HG03342 (cell line): ENCODE results near the gene SLC25A45.
A peak's percentile ranks its signal among the peaks of the same experiment; 100 is the strongest.
"Not testable (repeated sequence)": the region's sequence is repeated elsewhere in the genome, so short reads cannot be mapped to it uniquely, and the experiment has no call there.

Source experiments
- ATAC-seq: cut with Tn5 transposase; IDR thresholded peaks from one replicate; pipeline ENCODE4 v1.9.1; 2021; ENCODE audit warnings: mild to moderate bottlenecking, moderate library complexity; ENCODE audit not compliant: unreplicated experiment

Gene SLC25A45

DNA sequence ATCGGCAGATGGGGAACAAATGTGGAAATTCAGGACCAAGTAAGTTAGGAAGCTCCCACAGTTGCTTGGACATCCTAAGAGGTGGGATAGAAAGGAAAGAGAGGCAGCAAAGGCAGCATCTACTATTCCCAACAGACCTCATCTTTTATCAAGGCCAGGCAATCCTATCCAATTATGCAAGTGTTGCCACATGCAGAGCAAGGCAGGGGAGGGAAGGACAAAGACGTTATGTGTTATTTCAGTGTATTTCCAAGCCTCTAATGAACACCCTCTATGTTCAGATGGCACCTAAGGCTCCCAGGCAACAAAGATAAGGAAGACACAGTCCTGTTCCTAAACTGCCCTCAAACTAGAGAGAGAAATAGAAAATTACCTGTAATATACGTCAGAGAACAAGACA is 18.7 kb downstream of the SLC25A45 start:
- no peak for ATAC-seq

DNA sequence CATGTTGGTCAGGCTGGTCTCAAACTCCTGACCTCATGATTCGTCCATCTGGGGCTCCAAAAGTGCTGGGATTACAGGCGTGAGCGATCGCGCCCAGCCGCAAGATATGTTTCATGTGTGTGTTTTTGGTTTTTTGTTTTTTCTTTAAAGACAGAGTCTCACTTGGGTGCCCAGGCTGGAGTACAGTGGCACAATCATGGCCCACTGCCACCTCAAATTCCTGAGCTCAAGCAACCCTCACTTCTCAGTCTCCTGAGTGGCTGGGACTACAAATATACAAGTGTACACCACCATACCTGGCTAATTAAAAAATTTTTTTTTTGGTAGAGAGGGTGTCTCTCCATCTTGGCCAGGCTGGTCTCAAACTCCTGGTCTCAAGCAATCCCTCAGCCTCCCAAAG is 19.5 kb downstream of the SLC25A45 start:
- no peak for ATAC-seq

DNA sequence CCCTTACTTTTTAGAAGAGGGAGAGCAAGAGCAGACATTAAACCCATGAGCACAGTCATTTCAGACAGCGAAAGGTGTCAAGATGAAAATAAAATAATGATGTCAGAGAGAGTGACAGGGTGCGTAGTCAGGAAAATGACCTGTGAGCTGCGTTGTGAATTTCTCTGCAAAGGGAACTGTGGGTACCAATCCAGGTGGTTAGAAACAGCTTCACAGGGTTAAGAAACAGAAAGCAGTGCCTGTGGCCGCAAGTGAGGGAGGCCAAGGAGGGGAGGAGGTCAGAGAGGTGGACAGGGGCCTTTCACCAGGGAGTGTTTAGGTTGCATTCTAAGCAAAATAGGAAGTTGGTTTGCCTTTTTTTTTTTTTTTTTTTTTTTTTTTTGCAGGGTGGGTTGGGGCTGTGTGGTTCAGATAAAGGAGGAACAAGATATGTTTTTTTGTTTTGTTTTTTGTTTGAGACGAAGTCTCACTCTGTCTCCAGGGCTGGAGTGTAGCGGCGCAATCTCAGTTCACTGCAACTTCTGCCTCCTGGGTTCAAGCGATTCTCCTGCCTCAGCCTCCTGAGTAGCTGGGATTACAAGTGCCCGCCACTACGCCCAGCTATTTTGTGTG is 20.0 kb downstream of the SLC25A45 start:
- ATAC-seq = no peak

DNA sequence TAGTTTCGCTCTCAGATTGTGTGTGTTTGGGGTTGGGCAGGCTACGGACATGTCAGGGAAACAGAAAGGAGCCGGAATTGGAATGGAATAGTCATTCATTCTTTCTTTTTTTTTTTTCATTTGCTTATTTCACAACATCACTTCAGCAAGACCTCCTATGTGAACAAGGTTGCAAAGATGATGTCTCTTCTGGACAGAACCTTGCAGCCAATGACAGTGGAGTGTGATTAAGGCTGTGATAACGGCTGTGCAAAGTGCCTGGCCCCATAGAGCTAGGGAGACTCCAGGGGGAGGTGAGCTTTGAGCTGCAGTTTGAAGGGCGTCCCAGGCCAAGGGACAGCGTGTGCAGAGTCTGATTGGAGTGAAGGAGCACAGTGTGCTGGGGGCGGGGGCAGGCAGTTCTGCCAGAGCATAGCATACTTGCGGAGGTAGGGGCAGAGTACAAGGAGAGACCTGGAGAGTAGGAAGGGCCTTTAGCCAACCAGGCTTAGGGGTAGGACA is 24.5 kb downstream of the SLC25A45 start:
- ATAC-seq = no peak

DNA sequence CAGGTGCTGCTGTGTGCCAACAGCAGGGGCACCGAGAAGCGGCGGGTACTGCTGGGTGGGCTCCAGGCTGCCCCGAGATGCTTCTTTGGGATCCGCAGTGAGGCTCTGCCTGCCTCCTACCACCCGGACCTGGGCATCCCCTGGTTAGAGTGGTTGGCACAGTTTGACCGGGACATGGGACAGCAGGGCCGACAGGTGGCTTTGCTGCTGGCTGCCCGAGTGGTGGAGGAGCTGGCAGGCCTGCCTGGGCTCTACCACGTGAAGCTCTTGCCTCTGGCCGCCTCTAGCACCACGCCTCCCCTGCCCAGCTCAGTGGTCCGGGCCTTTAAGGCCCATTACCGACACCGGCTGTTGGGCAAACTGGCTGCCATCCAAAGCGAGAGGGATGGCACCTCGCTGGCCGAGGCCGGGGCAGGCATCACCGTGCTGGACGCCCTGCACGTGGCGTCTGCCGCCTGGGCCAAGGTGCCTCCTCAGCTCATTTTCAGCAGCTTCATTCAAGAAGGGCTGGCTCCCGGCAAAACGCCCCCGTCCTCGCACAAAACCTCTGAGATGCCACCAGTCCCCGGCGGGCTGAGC is 26.0 kb downstream of the SLC25A45 start:
- no peak for ATAC-seq

DNA sequence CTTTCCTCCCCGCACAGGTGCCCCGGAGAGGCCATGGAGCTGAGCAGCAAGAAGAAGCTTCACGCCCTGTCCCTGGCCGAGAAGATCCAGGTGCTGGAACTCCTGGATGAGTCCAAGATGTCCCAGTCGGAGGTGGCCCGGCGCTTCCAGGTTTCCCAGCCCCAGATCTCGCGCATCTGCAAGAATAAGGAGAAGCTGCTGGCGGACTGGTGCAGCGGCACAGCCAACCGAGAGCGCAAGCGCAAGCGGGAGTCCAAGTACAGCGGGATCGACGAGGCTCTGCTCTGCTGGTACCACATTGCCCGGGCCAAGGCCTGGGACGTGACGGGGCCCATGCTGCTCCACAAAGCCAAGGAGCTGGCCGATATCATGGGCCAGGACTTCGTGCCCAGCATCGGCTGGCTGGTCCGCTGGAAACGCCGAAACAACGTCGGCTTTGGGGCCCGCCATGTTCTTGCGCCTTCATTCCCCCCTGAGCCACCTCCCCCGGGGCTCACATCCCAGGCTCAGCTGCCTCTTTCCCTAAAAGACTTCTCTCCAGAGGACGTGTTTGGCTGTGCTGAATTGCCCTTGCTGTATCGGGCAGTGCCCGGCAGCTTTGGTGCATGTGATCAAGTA is 26.6 kb downstream of the SLC25A45 start:
- no peak for ATAC-seq

DNA sequence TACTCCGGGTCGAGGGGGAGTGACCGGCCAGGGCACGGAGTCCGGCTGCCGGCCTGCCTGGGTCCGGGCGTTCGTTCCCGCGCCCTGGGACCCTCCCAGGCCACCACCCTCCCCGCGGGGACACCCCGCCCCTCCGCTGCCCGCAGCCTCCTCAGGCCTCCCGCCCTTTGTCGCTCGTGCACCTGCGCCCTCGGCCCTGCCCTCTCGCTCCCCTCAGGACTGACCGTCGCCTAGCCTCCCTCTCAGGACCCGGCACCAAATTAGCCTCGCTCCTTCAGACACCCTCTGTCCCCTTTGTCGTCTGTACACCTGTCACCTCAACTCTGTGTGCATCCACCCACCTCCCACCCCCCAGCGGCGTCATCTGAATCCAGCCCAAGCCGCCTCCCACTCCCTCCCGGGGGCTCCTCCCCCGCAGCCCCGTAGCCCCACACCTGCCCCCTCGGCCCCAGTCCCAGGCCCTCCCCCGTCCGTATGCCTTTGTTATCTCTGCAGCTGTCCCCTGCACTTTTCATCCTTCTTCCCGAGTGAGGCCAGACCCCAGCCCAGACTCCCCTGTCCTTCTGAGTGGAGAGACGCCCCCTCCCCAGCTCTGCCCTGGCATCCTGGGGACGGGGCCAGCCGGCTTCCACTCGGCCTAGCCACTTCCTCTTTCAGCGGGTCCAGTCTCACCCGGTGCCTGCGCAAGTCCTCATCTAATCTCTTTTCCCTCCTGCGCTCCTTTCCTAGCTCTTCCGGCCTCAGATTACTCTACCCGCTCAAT is 27.3 kb downstream of the SLC25A45 start:
- peak; percentile 31 for ATAC-seq

DNA sequence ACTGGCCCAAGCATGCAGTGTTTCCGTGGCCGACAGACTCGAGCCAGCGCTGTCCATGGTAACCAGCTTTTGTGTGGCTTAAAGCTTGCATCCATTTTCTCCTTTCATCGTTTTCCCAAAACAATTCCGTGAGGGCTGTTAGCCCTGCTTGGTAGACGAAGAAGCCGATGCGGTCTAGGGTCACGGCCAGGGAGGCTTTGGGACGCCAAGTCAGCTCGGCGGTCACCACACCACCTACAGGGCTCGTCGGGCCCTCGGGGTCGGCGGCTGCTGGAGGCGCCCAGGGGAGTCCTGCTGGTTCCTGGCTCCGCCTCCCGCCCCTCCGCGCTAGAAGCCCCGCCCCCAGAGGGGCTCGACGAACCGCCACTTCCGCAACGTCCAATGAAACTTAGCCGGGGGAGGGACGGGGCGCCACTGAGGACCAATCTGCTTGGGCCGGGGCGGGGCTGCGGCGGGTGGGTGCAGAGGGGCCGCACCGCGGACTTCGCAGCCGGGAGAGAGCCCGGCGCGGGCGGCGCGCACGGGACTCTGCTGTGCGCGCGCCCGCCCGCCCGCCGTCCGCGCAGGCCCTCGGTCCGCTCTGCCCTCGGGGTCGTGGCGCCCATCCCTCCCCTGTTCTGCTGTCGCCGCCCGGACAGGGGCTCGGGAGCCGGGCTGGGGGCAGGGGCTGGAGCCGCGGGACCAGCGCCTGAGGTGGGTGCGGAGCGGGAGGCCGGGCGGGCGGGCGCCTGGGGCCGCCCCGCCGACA is 28.0 kb downstream of the SLC25A45 start, which contains the start of gene TIGD3:
TSS of gene TIGD3 (plus strand) at position 487 of the 748 bp plus-strand sequence. CDS start 1,058 bp downstream, outside the sequence.
- peak; percentile 76 for ATAC-seq

DNA sequence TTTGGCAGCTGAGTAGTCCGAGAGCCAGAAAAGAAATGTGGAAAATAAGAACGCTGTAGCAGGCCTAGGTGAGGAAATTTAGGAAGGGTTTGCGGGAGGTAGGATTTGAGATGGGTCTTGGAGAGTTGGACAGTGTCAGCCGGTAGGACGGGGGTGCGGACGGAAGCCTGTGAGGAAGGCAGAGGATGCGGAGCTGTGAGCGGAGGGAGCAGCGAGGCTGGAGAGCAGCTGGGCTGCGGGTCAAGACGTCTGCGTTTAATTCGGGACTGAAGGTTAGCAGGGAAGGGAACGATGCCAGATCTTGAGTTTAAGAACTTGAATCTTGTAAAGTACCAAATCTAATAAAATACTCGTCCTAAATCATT is 28.6 kb downstream of the SLC25A45 start:
- ATAC-seq = no peak

DNA sequence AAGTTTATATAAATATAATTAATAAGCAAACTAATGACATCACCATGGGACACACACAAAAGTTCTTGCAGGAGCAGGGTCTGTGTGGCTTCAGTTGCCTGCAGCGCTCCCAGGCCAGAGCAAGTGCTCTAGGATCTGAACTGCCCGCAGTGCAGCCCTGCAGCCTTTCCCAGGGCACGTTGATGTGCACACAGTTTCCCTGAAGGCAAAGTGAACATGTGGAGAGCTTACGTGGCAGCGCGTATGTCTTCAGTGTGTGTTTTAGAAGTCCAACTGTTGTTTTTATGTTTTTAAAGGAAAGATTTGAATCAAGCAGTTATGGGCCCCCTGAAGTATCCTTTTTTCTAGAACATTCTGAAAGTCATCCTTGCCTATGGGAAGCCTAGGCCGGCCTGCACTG is 29.1 kb downstream of the SLC25A45 start:
- ATAC-seq = no peak

DNA sequence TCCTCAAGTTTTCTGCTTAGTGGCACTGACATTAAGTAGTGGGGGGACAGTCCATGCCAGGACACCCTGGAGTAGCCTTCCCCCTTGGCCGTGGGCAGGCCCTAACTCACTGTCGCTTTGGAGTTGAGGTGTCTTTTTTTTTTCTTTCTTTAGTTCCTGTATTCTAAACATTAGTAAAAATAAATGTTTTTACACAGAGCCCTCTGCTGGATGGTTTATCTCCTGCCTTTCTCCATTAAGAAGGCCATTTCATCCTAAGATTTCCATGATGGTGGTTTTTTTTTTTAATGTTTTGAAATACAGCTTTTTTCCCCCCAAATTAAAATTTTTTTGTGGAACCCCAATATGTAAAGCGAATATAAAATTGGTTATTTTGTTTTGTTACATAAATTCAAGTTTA is 29.7 kb downstream of the SLC25A45 start:
- no peak for ATAC-seq

DNA sequence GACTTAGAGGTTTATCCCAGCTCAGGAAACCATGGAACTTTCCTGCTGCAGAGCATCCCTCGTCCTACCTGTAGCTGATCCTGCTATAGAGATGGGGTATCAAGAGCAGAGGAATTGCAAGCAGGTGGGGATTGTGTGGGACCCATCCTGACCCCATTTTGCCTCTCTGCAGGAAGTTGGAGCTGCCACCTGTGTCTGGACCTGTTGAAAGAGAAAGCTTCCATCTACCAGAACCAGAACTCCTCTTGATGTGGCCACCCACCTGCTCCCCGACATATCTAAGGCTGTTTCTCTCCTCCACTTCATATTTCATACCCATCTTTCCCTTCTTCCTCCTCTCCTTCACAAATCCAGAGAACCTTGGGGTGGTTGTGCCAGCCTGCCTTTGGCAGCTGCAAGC is 30.9 kb downstream of the SLC25A45 start:
- no peak for ATAC-seq

DNA sequence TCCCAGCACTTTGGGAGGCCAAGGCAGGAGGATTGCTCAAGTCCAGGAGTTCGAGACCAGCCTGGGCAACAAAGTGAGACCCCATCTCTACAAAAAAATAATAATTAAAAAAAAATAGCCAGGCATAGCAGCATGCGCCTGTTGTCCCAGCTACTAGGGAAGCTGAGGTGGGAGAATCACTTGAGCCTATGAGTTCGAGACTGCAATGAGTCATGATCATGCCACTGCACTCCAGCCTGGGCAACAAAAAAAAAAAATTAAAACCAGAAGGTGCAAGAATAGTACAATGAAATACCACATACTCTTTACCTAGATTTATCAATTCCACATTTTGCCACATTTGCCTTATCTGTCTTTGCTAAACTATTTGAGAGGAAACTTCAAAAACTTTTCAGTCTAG is 40.6 kb downstream of the SLC25A45 start:
- no peak for ATAC-seq

DNA sequence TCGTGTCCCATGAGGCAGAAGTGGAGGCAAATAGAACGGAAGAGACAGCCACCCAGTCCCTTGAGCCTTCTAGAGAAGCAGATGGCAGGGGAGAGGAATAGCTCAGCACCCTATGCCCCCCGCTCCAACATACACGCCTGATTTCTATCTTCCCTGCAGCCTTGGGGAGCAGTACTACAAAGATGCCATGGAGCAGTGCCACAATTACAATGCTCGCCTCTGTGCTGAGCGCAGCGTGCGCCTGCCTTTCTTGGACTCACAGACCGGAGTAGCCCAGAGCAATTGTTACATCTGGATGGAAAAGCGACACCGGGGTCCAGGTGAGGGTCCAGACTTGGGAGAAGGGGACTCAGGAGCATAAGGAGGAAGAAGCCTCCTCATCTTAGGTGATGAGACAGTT is 42.2 kb downstream of the SLC25A45 start:
- no peak for ATAC-seq

DNA sequence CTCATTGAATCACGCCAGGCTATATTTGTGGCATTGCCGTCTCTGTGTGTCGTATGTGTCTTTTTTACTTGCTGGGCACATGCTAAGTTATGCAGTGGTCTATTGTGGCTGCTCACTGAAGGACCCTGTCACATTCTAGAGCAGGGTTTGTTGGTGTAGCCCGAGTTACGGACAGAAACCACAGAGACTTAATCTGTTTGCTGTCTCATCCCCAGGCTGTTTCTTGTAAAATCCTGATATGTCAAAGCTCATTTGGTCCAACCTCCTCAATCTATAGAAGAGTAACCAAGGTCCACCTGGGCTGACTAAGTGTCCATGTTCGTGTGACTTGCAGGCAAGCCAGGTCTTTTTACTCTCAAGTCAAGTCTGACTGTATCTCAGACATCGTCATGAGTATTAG is 43.8 kb downstream of the SLC25A45 start:
- no peak for ATAC-seq

DNA sequence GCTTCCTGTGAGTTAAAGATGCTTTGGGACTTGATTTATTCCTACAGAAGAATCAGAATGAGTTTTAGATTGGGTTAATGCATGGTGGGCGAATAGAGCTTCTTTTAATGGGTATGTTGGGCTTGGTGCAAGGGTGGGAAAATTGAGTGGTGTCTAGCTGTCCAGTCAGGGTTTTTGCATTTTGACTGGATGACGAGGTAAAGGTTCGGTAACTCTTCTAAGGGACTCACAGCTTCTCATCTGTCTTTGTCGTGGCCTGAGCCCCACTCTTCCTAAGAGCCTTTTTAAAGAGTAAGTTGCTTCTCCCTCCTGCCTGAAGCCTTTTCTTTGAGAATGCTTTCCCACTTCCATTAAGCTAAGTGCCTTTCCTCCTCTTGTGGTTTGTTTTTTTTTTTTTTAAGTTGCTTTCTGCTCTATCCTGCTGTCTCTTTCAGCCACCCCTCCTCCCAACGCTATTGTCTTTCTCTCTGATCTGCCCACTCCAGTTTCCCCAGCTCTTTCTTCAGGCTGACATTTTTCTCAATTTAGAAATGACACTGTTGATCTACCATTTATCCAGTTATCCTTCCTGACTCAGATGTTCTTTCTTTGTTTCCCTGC is 47.6 kb downstream of the SLC25A45 start:
- no peak for ATAC-seq

DNA sequence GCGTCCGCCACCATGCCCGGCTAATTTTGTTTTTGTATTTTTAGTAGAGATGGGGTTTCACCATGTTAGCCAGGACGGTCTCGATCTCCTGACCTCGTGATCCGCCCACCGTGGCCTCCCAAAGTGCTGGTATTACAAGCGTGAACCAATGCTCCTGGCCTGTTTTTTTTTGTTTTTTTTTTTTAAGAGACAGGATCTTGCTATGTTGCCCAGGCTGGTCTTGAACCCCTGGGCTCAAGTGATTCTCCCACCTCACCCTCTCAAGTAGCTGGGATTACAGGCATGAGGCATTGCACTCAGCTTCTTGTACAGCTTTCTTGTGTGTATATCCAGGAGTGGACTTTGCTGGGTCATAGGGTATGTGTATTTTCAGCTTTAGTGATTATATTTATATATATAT is 49.9 kb downstream of the SLC25A45 start:
- not testable (repeated sequence) for ATAC-seq

DNA sequence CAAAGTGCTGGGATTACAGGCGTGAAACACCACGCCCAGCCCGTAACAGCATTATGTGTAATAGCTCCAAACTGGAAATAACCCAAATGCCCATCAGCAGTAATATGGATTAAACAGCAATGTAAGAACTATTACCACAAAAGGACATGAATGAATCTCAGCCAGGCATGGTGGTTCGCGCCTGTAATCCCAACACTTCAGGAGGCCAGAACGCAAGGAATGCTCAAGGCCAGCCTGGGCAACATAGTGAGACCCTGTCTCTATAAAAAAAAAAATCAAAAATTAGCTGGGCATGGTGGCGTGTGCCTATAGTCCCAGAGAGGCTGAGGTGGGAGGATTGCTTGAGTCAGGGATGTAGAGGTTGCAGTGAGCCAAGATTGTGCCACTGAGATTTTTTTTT is 51.9 kb downstream of the SLC25A45 start:
- no peak for ATAC-seq

DNA sequence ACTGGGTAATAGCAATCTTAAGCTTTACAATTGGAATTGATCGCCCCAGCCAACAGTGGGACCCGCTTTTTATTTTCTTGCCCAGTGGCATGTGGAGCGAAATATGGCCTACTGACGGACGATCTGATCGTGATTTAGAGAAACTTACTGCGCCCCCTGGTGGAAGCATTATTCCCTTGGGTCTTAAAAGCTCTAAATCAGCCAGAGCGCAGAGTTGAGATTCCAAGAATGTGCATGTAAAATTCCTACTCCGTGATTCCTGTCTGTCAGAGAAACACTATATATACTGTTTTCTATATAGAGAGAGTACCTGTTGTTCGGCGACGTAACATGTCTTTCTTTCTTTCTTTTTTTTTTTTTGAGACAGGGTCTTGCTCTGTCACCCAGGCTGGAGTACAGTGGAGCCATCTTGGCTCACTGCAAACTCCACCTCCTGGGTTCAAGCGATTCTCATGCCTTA is 52.5 kb downstream of the SLC25A45 start:
- ATAC-seq = no peak

DNA sequence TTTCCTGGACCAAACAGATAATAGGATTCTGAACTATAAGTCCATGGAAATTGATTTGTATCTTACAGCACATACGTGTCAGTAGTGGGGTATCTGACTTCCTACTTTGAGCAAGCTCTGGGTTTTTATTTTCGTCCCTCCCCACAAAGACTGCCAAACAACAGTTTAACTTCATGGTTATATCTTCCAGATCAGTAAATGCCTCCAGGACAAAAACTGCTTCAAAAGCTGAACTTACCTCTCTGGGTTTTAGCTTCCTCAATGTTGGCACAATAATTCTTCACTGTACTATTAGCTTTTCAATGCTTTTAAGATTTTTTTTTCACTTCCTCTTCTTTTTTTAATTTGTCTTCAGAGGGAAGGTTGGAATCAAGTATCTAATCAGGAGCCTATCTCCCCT is 53.0 kb downstream of the SLC25A45 start:
- ATAC-seq = no peak
